Measurements from ENCODE around the gene LRRC45.

GRCh38 chr17:82064433-82065192 is 41.5 kb downstream of the LRRC45 start:
- TF ChIP-seq POLR2A (IDR thresholded peaks at IDR 0.05) = no peak
- TF ChIP-seq EP300 (IDR thresholded peaks at IDR 0.05) = no peak
- no peak for TF ChIP-seq CTCF (IDR thresholded peaks at IDR 0.05)

Measured in stomach (tissue), 4 donors.